Neuron (in vitro differentiated cells): ENCODE data around the gene IL12RB2.
"Not testable (repeated sequence)": the region's sequence is repeated elsewhere in the genome, so short reads cannot be mapped to it uniquely, and the experiment has no call there.

Source experiments
- H2AFZ ChIP-seq: one replicate; pipeline ENCODE4 v1.6.1; 2013; ENCODE audit warnings: low read depth, mild to moderate bottlenecking, inconsistent platforms, low read length, moderate library complexity
- H3K27me3 ChIP-seq: one replicate; pipeline ENCODE4 v1.6.1; 2013; ENCODE audit warnings: low read length; ENCODE audit not compliant: insufficient read depth
- H3K36me3 ChIP-seq: one replicate; pipeline ENCODE4 v1.6.1; 2013; ENCODE audit warnings: low read length; ENCODE audit not compliant: insufficient read depth
- H3K4me1 ChIP-seq: one replicate; pipeline ENCODE4 v1.6.1; 2013; ENCODE audit warnings: low read length; ENCODE audit not compliant: insufficient read depth
- H3K4me3 ChIP-seq: 2 replicates; pipeline ENCODE4 v1.5.1; 2013; ENCODE audit warnings: mild to moderate bottlenecking, low read length, moderate library complexity
- H3K9me3 ChIP-seq: one replicate; pipeline ENCODE4 v1.6.1; 2013; ENCODE audit warnings: low read length

The IL12RB2 gene

DNA sequence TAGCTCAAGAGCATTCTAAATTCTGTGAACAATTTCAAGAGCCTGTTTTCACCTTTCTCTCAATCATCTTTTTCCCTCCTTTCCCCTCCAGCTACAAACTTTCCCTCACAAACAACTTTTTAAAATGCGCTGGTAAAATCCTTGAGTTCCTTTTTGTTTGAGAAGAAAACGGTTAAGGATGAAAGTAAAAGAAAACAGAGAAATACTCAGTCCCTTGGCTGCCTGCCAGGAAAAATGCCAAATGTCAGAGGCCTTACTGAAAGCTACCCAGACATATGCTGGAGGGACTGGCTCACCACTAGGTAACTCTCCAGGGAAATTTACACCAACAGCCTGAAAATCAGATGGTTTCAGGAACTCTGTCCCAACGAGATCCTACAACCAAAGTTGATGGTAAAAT is 133.5 kb downstream of the IL12RB2 start:
- Histone ChIP-seq H3K27me3 (peaks cover 12% of the 10 kb centered on the region), H3K9me3 (no peaks in the 10 kb centered on the region), H3K36me3 (no peaks in the 10 kb centered on the region), H3K4me3 (no peak overlapping the region), H2AFZ (no peak overlapping the region), H3K4me1 (peaks cover 6% of the 10 kb centered on the region)

DNA sequence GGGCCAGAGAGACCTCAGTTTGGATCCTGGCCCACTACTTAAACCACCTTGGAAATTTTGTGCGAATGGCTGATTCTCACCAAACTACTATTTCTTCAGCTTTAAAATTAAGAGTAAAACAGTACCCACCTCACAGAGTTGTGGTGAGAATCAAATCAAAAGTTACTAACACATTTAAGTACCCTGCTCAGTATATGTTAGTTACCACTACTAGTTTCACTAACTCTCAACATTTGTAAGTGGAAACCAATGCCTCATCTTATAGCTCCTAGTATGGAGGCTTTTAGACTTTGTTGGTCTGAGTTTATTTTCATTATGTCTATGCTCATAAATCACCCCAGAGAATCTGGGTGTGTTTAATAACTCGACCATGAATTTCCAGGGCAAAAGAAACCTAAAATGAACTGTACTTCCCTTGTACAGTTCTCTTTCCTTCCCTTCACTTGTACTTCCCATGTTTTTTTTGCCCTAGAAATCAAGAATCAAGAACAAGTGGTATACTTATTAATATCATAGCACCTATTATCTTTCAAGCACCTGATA is 134.1 kb downstream of the IL12RB2 start:
- Histone ChIP-seq H3K36me3 (no peaks in the 10 kb centered on the region), H3K9me3 (no peaks in the 10 kb centered on the region), H3K27me3 (peaks cover 11% of the 10 kb centered on the region), H3K4me1 (peaks cover 6% of the 10 kb centered on the region), H2AFZ (no peak overlapping the region), H3K4me3 (no peak overlapping the region)

DNA sequence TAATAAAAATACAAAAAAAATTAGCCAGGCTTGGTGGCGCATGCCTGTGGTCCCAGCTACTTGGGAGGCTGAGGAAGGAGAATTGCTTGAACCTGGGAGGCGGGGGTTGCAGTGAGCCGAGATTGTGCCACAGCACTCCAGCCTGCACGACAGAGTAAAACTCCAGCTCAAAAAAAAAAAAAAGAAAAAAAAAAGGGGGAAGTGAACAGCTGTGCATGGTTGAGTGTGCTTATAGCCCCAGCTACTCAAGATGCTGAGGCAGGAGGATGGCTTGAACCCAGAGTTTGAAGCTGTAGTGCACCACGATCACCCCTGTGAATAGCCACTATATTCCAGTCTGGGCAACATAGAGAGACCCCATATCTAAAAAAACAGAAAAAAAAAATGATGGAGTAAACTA is 138.3 kb downstream of the IL12RB2 start:
- H3K4me3 ChIP-seq, H3K4me1 ChIP-seq, H3K9me3 ChIP-seq, H2AFZ ChIP-seq, H3K27me3 ChIP-seq, H3K36me3 ChIP-seq: not testable (repeated sequence)
